Muscle layer of colon (tissue), 2 donors: ENCODE measurements around the gene AGPAT2.

Source experiments
- H3K27ac ChIP-seq: one replicate; pipeline ENCODE4 v1.7.0; 2013; ENCODE audit warnings: low read depth, mild to moderate bottlenecking, low read length, moderate library complexity
- H3K27me3 ChIP-seq, 2 donors: one replicate each; pipeline ENCODE4 v1.7.0; 2013; ENCODE audit warnings: low read length in 2 of 2, mild to moderate bottlenecking in 2 of 2; ENCODE audit not compliant: insufficient read depth in 2 of 2, control insufficient read depth in 1 of 2
- H3K36me3 ChIP-seq: one replicate; pipeline ENCODE4 v1.7.0; 2013; ENCODE audit warnings: mild to moderate bottlenecking, low read length; ENCODE audit not compliant: insufficient read depth
- H3K4me1 ChIP-seq: one replicate; pipeline ENCODE4 v1.7.0; 2013; ENCODE audit warnings: mild to moderate bottlenecking, low read length; ENCODE audit not compliant: insufficient read depth
- H3K4me3 ChIP-seq, 2 donors: one replicate each; pipeline ENCODE4 v1.7.0; 2013; ENCODE audit warnings: low read length in 2 of 2, low read depth in 1 of 2, mild to moderate bottlenecking in 1 of 2, moderate library complexity in 1 of 2
- H3K9ac ChIP-seq: one replicate; pipeline ENCODE4 v1.7.0; 2013; ENCODE audit warnings: low read length
- H3K9me3 ChIP-seq: one replicate; pipeline ENCODE4 v1.7.0; 2013; ENCODE audit warnings: mild to moderate bottlenecking, low read length
- donor health status: abdominal sarcoma.
- donor health status: Adenocarcinoma of cecum.

Gene AGPAT2

DNA sequence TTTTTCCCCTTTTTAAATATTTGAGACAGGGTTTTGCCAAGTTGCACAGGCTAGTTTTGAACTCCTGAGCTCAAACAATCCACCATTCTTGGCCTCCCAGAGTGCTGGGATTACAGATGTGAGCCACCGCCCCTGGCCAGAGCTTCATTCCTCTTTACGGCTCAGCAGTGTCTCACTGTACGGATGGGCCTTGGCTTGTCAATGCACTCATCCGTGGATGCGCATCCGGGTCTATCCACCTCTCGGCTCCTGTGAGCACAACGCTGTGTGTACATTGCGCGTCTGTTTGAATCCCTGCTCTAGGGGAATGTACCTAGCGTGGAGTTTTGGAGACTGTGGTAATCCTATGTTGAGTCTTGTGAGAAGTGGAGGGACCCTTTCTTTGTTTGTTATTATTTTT is 35.4 kb downstream of the AGPAT2 start:
- H3K4me3 ChIP-seq = no peak overlapping the region
- H3K9me3 ChIP-seq = no peaks in the 10 kb centered on the region
- no peaks in the 10 kb centered on the region for H3K4me1 ChIP-seq
- no peaks in the 10 kb centered on the region for H3K36me3 ChIP-seq
- no peak overlapping the region for H3K9ac ChIP-seq
- H3K27ac ChIP-seq = no peak overlapping the region
- peaks cover 0 to 14% of the 10 kb centered on the region in 2 donors for H3K27me3 ChIP-seq

DNA sequence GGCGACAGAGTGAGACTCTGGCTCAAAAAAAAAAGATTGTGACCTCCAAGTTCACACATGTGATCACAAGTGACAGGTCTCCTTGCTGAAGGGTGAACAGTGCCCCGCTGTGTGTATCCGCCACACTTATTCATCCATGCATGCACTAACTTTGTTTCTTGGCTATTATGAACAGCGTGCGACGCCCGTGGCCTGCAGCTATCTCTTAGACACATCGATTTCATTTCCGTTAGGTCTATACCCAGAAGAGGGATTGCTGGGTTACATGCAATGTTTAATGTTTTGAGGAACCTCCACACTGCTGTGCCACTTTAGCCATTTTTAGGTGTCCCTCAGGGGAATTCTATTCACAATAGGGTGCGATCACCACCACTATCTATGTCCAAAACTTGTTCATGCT is 36.6 kb downstream of the AGPAT2 start:
- Histone ChIP-seq H3K4me1 (no peaks in the 10 kb centered on the region), H3K27ac (no peak overlapping the region), H3K27me3 (peaks cover 0 to 20% of the 10 kb centered on the region in 2 donors), H3K9me3 (no peaks in the 10 kb centered on the region), H3K36me3 (no peaks in the 10 kb centered on the region), H3K4me3 (no peak overlapping the region), H3K9ac (no peak overlapping the region)

DNA sequence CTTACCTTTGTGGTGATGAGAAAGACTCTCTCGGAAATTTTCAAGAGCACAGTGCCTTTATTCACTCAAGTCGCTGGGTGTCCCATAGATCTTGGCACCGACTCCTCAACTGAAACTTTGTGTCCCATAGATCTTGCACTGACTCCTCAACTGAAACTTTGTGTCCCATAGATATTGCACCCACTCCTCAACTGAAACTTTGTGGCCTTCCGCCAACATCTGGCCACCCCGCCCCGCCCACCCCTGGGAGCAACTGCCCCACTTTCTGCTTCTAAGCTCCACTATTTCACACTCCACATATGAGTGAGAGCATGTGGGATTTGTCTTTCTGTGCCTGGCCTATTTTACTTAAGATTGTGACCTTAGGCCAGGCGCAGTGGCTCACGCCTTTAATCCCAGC is 37.2 kb downstream of the AGPAT2 start:
- no peak overlapping the region for H3K4me3 ChIP-seq
- H3K27me3 ChIP-seq = peaks cover 0 to 22% of the 10 kb centered on the region in 2 donors
- no peak overlapping the region for H3K27ac ChIP-seq
- H3K9me3 ChIP-seq = no peaks in the 10 kb centered on the region
- H3K9ac ChIP-seq = no peak overlapping the region
- H3K36me3 ChIP-seq = no peaks in the 10 kb centered on the region
- H3K4me1 ChIP-seq = peaks cover under 1% of the 10 kb centered on the region

DNA sequence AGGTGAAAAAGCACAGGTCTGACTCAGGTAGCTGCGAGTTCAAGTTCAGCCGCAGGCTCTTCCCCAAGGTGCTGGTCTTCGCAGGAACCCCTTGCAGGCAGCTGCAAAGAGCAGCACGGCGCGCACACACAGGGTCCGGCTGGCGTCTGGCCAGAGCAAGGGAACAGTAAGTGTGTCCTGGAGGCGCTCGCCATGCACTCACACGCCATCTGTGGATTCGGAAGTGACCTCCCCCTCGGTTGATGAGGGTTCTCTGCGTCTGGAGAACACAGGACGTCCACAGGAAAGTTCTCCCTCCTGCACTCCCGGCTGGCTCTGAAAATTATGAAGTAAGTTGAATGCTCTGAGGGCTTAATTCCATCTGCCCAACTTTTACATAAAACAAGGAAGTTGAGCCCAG is 38.5 kb downstream of the AGPAT2 start:
- no peaks in the 10 kb centered on the region for H3K36me3 ChIP-seq
- peaks cover 0 to 35% of the 10 kb centered on the region in 2 donors for H3K27me3 ChIP-seq
- H3K9me3 ChIP-seq = no peaks in the 10 kb centered on the region
- H3K27ac ChIP-seq = no peak overlapping the region
- H3K4me3 ChIP-seq = no peak overlapping the region
- H3K4me1 ChIP-seq = peaks cover 10% of the 10 kb centered on the region
- no peak overlapping the region for H3K9ac ChIP-seq

DNA sequence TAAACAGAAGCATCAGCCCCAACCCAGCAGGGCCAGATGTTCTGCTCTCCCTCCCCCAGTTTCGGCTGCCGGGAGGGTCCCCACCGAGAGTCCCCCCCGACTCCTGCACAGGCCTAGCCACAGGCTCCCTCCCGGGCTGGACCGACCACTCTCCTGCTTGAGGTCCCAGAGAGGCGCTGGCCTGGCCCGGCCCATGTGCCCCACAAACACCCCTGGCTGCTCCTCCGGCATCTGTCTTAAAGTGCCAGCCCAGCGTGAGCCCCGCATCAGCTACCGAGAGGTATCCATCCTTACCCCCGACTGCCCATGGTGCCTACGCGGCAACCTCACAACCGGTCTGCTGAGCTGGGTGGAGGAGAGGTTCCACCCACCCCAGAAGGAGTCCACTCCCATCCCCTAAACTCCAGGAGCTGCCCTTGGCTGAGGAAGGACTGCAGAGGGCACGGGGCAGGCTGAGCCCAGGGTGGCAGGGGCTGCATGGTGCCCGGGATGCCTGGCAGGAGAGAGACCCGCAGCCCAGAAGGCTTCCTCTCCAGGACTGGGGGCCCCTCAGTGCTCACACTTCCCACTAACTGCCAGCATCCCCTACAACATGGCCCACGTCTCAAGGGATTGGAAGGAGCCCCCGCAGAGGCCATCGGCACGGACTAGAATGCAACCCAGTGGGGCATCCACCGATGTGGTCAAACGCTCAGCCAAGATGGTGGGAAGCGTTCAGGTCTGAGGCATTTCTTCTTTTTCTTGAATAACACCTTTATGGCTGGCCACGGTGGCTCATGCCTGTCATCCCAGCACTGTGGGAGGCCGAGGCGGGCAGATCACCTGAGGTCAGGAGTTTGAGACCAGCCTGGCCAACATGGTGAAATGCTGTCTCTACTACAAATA is 40.2 kb downstream of the AGPAT2 start:
- Histone ChIP-seq H3K9ac (no peak overlapping the region), H3K4me3 (no peak overlapping the region), H3K4me1 (peaks cover 10% of the 10 kb centered on the region), H3K27me3 (peaks cover 0 to 35% of the 10 kb centered on the region in 2 donors), H3K27ac (no peak overlapping the region), H3K36me3 (no peaks in the 10 kb centered on the region), H3K9me3 (no peaks in the 10 kb centered on the region)

DNA sequence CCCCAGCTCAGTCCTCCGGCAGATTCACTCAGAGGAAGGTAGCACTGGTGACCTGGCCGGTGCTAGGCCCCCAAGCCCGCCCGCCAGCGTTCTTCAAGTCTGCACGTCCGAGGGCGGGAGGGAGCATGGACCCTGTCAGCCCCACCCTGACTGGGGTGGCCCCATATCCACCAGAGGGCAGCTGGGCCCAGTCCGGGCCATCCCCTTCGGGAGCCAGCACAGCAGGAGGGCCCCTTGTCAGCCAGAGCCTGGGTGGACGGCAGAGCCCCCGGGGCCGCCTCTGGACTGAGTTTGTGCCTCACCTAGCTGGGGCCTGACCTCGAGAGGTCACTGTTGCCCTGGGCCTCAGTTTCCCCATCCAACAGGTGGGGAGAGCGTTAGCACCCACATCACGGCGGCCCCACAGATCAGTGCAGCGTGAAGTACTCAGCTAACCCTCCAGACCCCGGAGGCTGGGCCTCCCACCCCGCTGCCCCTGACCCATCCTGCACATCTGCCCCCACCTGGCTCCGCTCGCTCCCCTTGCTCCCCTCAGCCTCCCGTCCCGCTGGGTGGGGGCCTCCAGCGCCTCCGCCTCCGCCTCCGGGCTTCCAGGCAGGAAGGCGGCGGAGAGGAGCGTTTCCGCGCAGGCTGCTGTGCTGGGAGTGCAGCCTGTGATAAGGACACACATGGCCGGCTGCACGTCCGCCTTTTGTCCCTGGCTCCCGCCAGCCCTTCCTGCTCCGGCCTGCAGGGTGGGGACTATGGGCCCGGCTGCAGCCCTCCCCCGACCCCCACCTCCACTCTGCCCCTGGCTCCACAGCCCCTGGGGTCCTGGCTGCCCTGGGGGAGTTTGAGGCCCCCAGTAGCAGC is 41.1 kb downstream of the AGPAT2 start:
- H3K9ac ChIP-seq = no peak overlapping the region

DNA sequence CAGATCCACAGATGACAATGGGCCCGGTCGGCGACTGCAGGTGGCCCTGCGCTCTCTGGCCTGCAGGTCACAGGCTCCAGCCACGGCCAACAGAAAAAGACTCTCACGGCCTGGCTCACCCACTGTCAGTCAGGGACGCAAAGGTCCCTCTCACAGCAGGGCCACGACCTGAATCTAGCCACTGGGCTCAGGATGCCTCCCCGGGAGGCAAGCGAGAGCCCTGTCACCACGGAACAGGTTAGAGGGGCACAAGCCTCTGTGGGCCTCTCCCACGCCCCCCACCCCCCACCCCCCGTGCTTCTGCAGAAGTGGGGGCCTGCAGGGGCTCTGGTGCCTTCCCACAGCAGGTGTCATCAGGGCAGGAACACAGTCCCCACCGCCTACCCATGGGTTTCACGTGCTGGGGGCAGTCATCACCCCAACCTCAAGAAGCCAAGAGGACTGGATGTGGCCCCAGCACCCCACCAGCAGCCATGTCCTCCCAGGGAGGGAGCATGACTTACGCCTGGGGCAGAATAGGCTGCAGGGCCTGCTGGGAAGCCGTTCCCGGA is 41.8 kb downstream of the AGPAT2 start:
- Histone ChIP-seq H3K27me3 (peaks cover 0 to 42% of the 10 kb centered on the region in 2 donors), H3K9me3 (no peaks in the 10 kb centered on the region), H3K4me3 (no peak overlapping the region), H3K36me3 (no peaks in the 10 kb centered on the region), H3K9ac (no peak overlapping the region), H3K4me1 (peaks cover 10% of the 10 kb centered on the region), H3K27ac (no peak overlapping the region)

More for the DNA sequence above, 41.1 kb downstream of the AGPAT2 start:
- peaks cover 0 to 36% of the 10 kb centered on the region in 2 donors for H3K27me3 ChIP-seq
- no peak overlapping the region for H3K4me3 ChIP-seq
- no peak overlapping the region for H3K27ac ChIP-seq
- peaks cover 10% of the 10 kb centered on the region for H3K4me1 ChIP-seq
- no peaks in the 10 kb centered on the region for H3K36me3 ChIP-seq
- no peaks in the 10 kb centered on the region for H3K9me3 ChIP-seq

DNA sequence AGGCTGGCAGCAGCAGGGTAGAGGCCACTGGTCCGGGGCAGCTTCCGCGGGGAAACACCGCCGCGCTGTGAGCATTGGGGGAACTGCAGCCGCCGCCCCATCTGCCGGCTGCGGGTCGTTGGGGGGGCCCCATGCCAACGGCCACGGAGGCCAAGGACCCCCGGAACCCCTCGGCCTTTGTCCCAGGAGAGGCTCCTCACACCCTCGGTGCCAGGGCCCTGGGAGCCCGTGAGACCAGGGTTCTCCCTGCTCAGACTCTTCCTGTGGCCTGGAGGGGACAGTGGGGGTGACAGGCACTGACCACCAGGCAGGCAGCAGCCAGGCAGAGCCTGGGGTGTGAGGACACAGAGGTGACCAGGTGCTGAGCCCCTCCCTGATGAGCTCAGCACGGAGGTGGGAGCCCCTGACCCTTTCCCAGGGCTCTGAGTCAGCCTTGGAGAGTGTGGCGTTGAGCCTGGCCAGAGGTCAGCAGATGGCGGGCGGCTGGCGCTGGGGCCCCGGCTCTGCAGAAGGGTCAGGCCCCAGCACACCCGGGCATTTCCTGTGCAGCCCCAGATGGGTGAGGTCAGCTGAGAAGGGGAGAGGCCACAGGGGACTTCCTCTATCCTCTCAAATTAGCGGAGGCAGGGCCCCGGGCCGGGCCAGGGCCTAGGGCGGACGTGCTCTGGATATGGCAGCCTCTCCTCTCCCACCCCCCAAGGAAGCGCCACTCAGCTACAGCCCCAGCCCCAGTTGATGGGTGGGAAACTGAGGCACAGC is 42.5 kb downstream of the AGPAT2 start:
- Histone ChIP-seq H3K9ac (no peak overlapping the region), H3K27me3 (peaks cover 0 to 42% of the 10 kb centered on the region in 2 donors), H3K9me3 (no peaks in the 10 kb centered on the region), H3K4me3 (no peak overlapping the region), H3K27ac (no peak overlapping the region), H3K4me1 (peaks cover 10% of the 10 kb centered on the region), H3K36me3 (no peaks in the 10 kb centered on the region)

DNA sequence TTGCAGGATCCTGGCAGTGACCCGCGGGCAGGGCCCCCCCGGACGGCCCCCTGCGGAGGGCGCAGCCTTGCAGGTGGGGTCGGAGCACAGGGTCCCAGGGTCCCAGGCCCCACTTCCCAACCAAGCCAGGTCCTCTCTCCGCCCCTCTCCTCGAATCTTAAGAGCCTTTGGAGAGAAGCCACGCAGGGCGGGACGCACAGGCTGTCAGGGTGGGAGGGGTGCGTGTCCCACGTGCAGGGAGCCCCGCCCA is 43.0 kb downstream of the AGPAT2 start:
- Histone ChIP-seq H3K27ac (no peak overlapping the region), H3K9ac (no peak overlapping the region), H3K36me3 (no peaks in the 10 kb centered on the region), H3K4me1 (peaks cover 10% of the 10 kb centered on the region), H3K27me3 (peaks cover 0 to 42% of the 10 kb centered on the region in 2 donors), H3K4me3 (no peak overlapping the region), H3K9me3 (no peaks in the 10 kb centered on the region)

DNA sequence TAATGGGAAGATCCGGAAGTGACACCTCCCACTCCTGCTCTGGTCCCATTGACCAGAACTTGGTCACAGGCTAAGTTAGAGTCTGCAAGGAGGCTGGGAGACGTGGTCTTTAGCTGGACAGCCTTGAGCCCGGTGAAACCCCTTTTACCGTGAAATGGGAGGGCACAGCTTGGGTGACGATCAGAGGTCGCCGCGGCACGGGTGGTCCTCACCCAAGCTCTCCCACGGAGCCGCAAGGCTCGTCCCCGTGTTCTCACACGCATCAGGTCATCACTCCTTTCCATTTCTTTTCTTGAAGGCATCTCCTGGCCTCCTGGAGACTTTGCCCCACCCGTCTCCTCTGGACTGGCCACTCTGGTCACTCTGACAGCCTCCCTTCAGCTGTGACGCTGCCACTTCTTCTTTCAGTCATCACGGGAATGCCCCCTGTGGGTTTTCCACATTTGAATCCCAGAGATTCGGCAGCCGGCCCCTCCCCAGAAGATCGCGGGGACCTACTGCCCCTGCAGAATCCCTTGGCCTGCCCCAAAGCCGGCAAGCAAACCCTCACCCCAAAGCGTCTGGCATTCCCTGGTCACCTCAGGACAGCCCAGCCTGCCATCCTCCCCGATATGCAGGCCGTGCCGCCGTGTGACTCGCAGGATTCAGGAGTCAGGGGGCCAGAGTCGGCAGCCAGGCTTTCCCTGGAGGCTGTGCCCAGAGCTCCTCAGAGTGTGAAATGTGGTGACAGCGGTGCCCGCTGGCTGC is 43.5 kb downstream of the AGPAT2 start:
- peaks cover 0 to 42% of the 10 kb centered on the region in 2 donors for H3K27me3 ChIP-seq
- peaks cover 10% of the 10 kb centered on the region for H3K4me1 ChIP-seq
- no peak overlapping the region for H3K27ac ChIP-seq
- no peaks in the 10 kb centered on the region for H3K36me3 ChIP-seq
- H3K9ac ChIP-seq = no peak overlapping the region
- no peaks in the 10 kb centered on the region for H3K9me3 ChIP-seq
- H3K4me3 ChIP-seq = no peak overlapping the region
